Measurements from ENCODE around the gene PDE8B.

GRCh38 chr5:77413049-77413448 is 202.6 kb downstream of the PDE8B start:
- TF ChIP-seq CTCF (IDR thresholded peaks at IDR 0.05) = no peak
- TF ChIP-seq POLR2A (IDR thresholded peaks at IDR 0.05) = no peak
- no peak for TF ChIP-seq EP300 (IDR thresholded peaks at IDR 0.05)
- TF ChIP-seq POLR2AphosphoS5 (IDR thresholded peaks at IDR 0.05) = no peak

All from sigmoid colon (tissue), 4 donors.